ENCODE measurements around the gene DCX.

The DCX gene

GRCh38 chrX:111411983-111412382 lies at the start of gene DCX:
Gene DCX (minus strand): TSS chrX:111412192. CDS start chrX:111410398, 1,794 bp downstream.
- DNase-seq (ENCODE audit: low read depth) = no peak

GRCh38 chrX:111460607-111461006 lies 48.6 kb upstream of the DCX start:
- DNase-seq (ENCODE audit: low read depth) = no peak

- DNase-seq (ENCODE audit: low read depth) = no peak
Measured at GRCh38 chrX:111447298-111447697, 35.3 kb upstream of the DCX start.

GRCh38 chrX:111445485-111445884 lies 33.5 kb upstream of the DCX start:
- DNase-seq (ENCODE audit: low read depth) = no peak

GRCh38 chrX:111444881-111445280 lies 32.9 kb upstream of the DCX start:
- DNase-seq (ENCODE audit: low read depth) = no peak

GRCh38 chrX:111443946-111444345 lies 32.0 kb upstream of the DCX start:
- DNase-seq (ENCODE audit: low read depth) = no peak

GRCh38 chrX:111442791-111443190 lies 30.8 kb upstream of the DCX start:
- DNase-seq (ENCODE audit: low read depth) = no peak

GRCh38 chrX:111435469-111435868 lies 23.5 kb upstream of the DCX start:
- DNase-seq (ENCODE audit: low read depth) = no peak

- no peak for DNase-seq (ENCODE audit: low read depth)
Measured at GRCh38 chrX:111431001-111431400, 19.0 kb upstream of the DCX start.

GRCh38 chrX:111411557-111411956 lies 435 bp downstream of the DCX start:
- DNase-seq (ENCODE audit: low read depth) = no peak

GRCh38 chrX:111410590-111411078 lies 1.4 kb downstream of the DCX start:
- DNase-seq (ENCODE audit: low read depth) = no peak

GRCh38 chrX:111409326-111409725 lies 2.7 kb downstream of the DCX start:
- no peak for DNase-seq (ENCODE audit: low read depth)

GRCh38 chrX:111407948-111408347 lies 4.0 kb downstream of the DCX start:
- DNase-seq (ENCODE audit: low read depth) = no peak

GRCh38 chrX:111402344-111402743 lies 9.6 kb downstream of the DCX start:
- no peak for DNase-seq (ENCODE audit: low read depth)

GRCh38 chrX:111395149-111395548 lies 16.8 kb downstream of the DCX start:
- no peak for DNase-seq (ENCODE audit: low read depth)

- no peak for DNase-seq (ENCODE audit: low read depth)
Measured at GRCh38 chrX:111394569-111394968, 17.4 kb downstream of the DCX start.

GRCh38 chrX:111387470-111388070 lies 24.4 kb downstream of the DCX start:
- no peak for DNase-seq (ENCODE audit: low read depth)

- DNase-seq (ENCODE audit: low read depth) = no peak
Measured at GRCh38 chrX:111386615-111387233, 25.3 kb downstream of the DCX start.

GRCh38 chrX:111386077-111386476 lies 25.9 kb downstream of the DCX start:
- DNase-seq (ENCODE audit: low read depth) = no peak

GRCh38 chrX:111382277-111382676 lies 29.7 kb downstream of the DCX start:
- no peak for DNase-seq (ENCODE audit: low read depth)

- no peak for DNase-seq (ENCODE audit: low read depth)
Measured at GRCh38 chrX:111376897-111377578, 35.0 kb downstream of the DCX start.

GRCh38 chrX:111376486-111376885 lies 35.5 kb downstream of the DCX start:
- no peak for DNase-seq (ENCODE audit: low read depth)

- no peak for DNase-seq (ENCODE audit: low read depth)
Measured at GRCh38 chrX:111375747-111376146, 36.2 kb downstream of the DCX start.

All from stimulated activated CD8-positive, alpha-beta memory T cell treated with anti-CD3 and anti-CD28 coated beads, Interleukin-15, amount 100 ng/mL, for 1 hour (primary cell).